ENCODE data around the gene HOXD3. TPM values are rescaled to one million over a fixed set of nuclear protein-coding genes. Genes with fewer than 3 reads are reported as not detected.

HOXD3 gene
- total RNA-seq, 1 donor from 2014 or later: 9.8 TPM

GRCh38 chr2:176170602-176171305, 13.6 kb downstream of the HOXD3 start:
- DNase-seq (ENCODE audit: low spot score): no peak
- intact Hi-C loops (cut with DNase I): no loop called here
- ATAC-seq: no peak

DNA sequence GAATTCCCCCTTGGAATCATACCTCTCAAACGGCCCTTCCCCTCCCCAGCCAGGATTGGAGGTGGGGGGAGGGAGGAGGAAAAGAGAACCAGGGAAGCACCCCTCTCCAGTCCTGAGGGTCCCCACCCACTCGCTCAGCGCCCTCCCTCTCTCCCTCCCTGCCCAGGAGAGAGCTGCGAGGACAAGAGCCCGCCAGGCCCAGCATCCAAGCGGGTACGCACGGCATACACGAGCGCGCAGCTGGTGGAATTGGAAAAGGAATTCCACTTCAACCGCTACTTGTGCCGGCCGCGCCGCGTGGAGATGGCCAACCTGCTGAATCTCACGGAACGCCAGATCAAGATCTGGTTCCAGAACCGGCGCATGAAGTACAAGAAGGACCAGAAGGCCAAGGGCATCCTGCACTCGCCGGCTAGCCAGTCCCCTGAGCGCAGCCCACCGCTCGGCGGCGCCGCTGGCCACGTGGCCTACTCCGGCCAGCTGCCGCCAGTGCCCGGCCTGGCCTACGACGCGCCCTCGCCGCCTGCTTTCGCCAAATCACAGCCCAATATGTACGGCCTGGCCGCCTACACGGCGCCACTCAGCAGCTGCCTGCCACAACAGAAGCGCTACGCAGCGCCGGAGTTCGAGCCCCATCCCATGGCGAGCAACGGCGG, 14.4 kb downstream of the HOXD3 start:
- ATAC-seq: no peak
- intact Hi-C loops (cut with DNase I): no loop called here
- DNase-seq (ENCODE audit: low spot score): no peak

DNA sequence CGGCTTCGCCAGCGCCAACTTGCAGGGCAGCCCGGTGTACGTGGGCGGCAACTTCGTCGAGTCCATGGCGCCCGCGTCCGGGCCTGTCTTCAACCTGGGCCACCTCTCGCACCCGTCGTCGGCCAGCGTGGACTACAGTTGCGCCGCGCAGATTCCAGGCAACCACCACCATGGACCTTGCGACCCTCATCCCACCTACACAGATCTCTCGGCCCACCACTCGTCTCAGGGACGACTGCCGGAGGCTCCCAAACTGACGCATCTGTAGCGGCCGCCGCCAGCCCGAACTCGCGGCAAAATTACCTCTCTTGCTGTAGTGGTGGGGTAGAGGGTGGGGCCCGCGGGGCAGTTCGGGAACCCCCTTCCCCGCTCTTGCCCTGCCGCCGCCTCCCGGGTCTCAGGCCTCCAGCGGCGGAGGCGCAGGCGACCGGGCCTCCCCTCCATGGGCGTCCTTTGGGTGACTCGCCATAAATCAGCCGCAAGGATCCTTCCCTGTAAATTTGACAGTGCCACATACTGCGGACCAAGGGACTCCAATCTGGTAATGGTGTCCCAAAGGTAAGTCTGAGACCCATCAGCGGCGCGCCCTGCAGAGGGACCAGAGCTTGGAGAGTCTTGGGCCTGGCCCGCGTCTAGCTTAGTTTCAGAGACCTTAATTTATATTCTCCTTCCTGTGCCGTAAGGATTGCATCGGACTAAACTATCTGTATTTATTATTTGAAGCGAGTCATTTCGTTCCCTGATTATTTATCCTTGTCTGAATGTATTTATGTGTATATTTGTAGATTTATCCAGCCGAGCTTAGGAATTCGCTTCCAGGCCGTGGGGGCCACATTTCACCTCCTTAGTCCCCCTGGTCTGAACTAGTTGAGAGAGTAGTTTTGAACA, 15.1 kb downstream of the HOXD3 start:
- DNase-seq (ENCODE audit: low spot score) (no peak), ATAC-seq (no peak)
- intact Hi-C loops (cut with DNase I): no loop called here

GRCh38 chr2:176172895-176173566, 15.9 kb downstream of the HOXD3 start:
- DNase-seq (ENCODE audit: low spot score) (no peak), ATAC-seq (no peak)
- intact Hi-C loops (cut with DNase I): no loop called here

DNA sequence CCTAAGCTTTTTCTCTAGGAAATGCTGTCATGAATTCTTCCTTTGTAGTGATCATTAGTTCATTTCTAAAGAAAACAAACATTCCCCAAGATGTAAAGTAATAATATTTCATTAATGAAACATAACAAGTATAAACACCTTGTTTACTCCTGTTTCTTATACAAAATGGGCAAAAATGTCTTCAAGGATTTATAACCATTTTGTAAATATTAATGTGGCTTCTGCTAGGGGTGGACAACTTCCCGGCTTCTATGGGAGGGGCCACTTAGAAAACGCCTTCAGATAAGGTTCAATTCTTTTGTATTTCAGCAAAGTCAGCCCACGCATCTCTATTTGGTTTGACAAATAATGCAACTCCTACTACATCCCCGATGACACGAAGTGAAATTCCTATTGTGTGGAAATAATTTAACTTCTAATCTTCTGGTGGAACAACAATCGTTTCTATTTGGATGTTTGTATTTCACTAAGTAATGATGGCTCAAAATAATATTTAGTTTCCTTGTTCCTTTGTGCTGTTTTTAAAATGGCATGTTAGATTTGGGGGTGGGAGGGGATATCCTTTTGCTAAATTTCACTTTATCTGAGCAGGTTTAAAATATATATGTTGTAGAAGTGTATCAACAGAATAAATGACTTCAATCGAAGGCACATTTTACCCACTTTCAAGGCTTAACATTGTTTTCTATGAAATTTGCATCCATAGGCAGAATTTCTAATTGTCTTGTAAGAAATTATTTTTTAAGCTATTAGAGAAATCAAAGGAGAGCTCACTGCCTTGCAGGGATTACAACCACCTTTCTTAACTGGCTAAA, 16.7 kb downstream of the HOXD3 start:
- intact Hi-C loops (cut with DNase I): no loop called here
- no peak for ATAC-seq
- DNase-seq (ENCODE audit: low spot score): no peak

GRCh38 chr2:176174382-176174823, 17.3 kb downstream of the HOXD3 start:
- intact Hi-C loops (cut with DNase I): no loop called here
- no peak for DNase-seq (ENCODE audit: low spot score)
- ATAC-seq: no peak

- DNase-seq (ENCODE audit: low spot score) (no peak), ATAC-seq (peak; percentile 52)
- intact Hi-C loops (cut with DNase I): no loop called here
Measured at GRCh38 chr2:176174824-176175708, 18.0 kb downstream of the HOXD3 start.

GRCh38 chr2:176175709-176176607, 18.9 kb downstream of the HOXD3 start:
- intact Hi-C loops (cut with DNase I): no loop called here
- ATAC-seq (no peak), DNase-seq (ENCODE audit: low spot score) (no peak)

DNA sequence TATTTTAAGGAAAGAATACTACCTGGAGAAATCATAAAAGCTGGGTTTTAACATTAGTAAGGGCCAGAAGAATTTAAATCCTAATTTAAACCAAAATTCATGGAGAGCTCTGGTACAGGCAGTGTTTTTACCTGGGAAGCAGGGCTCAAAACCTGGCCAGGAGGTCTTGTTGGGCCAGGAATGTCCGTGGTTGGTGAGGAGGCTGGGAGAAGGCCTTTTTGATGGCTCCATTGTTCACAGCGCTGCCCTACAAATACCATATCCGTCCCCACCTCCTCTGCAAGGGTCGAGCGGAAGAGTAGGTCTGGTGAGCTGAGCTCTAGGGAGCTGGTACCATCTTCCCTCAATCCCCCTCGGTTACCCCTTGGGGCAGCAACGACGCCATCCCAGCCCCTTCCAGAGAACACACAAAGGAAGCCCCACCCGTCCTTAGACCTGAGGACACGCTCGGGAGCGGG, 20.5 kb downstream of the HOXD3 start:
- intact Hi-C loops (cut with DNase I): no loop called here
- ATAC-seq (no peak), DNase-seq (ENCODE audit: low spot score) (no peak)

- ATAC-seq: no peak
- intact Hi-C loops (cut with DNase I): no loop called here
- no peak for DNase-seq (ENCODE audit: low spot score)
Measured at GRCh38 chr2:176178038-176178756, 21.1 kb downstream of the HOXD3 start.

DNA sequence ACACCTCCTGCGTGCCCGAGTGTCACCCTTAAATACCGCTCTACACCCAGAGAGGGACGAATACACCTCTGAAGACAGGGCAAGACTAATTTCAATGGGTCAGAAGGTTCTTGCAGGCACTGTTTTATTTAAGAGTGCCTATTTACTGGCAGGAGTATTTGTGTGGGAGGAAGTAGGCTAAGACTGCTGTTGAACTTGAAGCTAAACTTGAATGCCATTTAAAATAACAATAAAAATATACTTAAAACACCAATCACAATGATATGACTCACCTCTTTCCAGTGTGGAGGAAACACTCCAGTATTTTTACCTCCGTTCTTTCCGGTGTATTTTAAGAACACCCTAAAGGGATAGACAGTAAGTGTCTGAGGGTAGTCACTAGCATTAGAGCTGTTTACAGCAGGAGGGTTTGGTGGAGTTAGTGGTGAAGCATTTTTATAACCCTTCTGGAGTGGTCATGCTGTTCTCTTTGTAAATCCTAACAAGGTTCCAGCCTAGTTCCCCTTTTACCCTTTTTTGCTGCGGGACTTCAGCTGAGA, 21.7 kb downstream of the HOXD3 start:
- DNase-seq (ENCODE audit: low spot score) (no peak), ATAC-seq (no peak)
- intact Hi-C loops (cut with DNase I): no loop called here

DNA sequence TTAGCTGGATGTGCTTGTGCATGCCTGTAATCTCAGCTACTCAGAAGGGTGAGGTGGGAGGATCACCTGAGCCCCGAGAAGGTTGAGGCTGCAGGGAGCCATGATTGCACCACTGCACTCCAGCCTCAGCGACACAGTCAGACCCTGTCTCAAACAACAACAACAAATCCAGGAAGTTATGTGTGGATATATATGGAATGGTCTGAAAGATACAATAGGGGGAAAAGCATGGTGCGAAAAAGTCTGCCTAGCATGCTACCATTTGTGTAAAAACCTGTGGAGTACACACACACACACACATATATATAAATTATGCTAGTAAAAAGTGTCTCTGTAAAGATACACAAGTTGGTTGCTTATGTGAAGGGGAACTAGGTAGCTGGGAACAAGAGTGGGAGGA, 24.4 kb downstream of the HOXD3 start:
- no peak for DNase-seq (ENCODE audit: low spot score)
- intact Hi-C loops (cut with DNase I): no loop called here
- no peak for ATAC-seq

DNA sequence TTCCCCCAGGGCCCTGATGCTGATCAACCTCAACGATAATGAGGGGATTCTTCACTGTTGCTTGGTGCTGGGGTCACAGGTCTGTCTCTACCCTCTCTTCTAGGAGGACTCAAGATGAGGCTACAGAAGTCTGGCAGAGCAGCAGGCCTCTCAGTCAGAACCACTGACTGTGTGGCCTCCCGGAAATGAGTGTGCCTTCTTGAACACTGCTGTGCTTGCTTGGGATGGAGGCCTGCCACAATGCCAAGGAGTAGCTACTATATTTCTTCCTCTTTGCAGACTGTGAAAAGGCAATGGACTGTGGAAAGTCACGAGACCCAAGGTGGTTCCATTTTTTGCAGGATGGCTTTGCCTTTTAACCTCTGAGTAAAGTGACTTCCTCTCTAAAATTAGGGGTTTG, 25.6 kb downstream of the HOXD3 start:
- intact Hi-C loops (cut with DNase I): no loop called here
- ATAC-seq: no peak
- DNase-seq (ENCODE audit: low spot score): no peak

GRCh38 chr2:176184749-176185148, 27.6 kb downstream of the HOXD3 start:
- intact Hi-C loops (cut with DNase I): no loop called here
- DNase-seq (ENCODE audit: low spot score) (no peak), ATAC-seq (no peak)

DNA sequence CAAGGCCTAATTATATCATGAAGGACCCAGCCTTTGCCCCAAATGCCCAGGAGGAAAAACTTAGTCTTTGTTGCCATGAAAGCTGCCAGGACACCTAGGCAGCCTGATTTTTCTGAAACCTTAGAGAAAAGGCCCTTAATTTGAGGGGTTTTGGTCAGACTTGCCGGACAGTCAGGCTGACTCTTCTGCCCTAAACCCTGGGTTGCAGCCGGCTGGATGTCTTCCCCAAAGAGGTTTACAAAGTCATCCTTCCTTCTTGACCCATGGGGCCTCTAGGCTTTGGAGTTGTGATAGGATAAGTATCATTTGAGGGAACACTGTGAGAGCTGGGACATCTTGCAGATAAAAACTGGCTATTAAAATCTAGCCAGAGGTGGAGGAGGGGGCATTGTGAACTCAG, 28.9 kb downstream of the HOXD3 start:
- intact Hi-C loops (cut with DNase I): no loop called here
- no peak for DNase-seq (ENCODE audit: low spot score)
- no peak for ATAC-seq

All from sciatic nerve (tissue), 2 donors.